A549 treated with AZD9567 at 1 μM for 4 hours (cell line): ENCODE data around the gene ULK2. TPM values are rescaled to one million over a fixed set of nuclear protein-coding genes. Genes with fewer than 3 reads are reported as not detected.

Source experiments
- total RNA-seq: library from RNA; stranded (reverse); fragments of 200-300 nt; extraction: Qiagen RNA extraction; gene quantifications from 5 replicates; pipeline ENCODE4 v1.2.3, GENCODE V29; 2022; ENCODE audit not compliant: insufficient read depth

ULK2 gene
- total RNA-seq = 12.2 to 18.3 TPM (median 14.6 TPM) in 5 replicates

DNA sequence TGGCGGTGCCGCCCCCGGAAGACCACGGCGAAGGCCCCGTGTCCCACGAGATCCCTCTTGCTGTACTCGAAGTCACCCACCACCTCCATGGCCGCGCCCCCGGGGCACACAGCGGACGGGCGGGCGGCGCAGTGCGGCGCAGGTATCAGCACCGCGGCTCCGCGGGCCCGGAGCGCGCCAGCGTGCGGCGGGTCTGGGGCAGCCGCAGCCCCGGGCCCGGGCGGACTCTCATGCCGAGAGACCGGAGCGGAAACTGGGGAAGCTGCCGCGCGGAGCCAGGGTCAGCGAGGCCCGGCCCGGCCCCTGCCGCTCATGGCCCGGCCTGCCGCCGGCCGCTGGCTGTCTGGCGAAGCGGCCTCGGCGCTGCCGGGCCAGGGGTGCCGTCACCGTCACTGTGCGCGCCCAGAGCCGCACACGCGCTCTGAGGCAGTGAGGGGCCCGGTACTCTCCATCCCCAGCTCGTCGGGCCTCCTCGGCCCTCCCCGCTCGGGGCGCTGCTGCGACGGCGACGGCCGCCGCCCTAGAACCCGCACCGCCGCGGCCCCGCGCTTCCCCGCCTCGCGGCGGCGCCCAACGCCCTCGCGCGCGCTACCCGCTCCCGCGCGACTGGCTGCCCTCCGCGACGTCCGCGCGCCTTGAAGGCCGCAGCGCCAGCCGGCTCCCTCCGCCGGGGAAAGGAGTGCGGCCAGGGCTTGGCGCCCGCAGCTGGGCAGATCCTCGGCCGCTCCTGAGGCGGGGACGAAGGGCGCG is at the start of gene ULK2:
ULK2 (minus strand) TSS at position 608 of the 750 bp plus-strand sequence; CDS start at position 89, 519 bp downstream.

DNA sequence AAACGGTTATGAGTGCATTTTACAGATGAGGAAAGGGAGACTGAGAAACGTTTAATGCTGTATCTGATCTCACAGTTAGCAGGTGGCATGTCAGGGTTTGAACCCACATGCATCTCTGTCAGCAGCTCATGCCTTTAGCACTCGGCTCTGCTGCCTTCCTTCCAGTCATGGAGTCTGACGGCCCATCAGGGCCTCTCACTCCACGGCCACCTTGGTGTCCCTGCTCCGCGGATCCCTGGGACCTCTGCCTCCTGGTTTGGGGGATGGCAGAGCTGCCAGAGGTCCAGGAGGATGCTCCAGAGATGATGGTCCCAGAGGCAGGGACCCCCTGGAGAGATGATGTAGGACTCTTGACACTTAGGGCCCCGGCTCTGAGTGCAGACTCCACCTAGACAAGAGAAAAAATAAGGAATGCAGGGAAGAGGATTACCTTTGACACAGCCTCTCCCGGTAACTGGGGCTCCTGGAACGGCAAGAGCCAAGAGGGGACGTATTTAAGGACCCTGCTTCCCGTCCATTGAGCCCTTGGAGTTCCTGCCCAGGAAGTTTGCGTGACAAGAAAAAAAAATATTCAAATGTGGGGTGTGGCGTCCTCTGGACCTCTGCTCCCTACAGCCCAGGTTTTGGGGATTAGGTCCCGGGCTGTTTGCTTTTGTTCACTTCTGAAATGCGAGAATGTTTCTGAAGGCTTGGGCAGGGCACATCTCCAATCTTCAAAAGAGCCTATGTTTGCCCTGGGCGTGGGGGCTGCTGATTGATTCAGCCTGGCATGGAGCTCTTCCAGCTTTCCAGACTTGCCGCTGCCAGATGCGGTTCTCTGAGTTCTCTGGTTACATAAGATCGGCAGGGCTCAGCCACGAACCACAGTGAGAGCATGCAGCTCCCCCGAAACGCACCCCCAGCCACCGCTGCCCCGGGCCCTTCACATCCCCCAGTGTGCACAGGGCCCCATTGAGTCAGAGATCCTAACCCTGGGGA is 119.6 kb downstream of the ULK2 start, which contains the start of gene ALDH3A1:
ALDH3A1 (minus strand) TSS at position 470 of the 978 bp plus-strand sequence. CDS start 3,169 bp downstream, outside the sequence.

Other genes with a start within 250 kb of the ULK2 start
- 155 to 179 TPM (median 178 TPM) in 5 replicates for gene ALDH3A2, start 219.2 kb downstream of the ULK2 start, total RNA-seq
- 0.05 to 0.12 TPM (median 0.07 TPM) in 4 of 5 replicates, not detected in the other for gene SLC47A2, start 151.4 kb downstream of the ULK2 start, total RNA-seq
- 757 to 1,170 TPM (median 849 TPM) in 5 replicates for gene ALDH3A1, start 119.6 kb downstream of the ULK2 start, total RNA-seq
- 20.0 to 30.0 TPM (median 23.1 TPM) in 5 replicates for gene AKAP10, start 109.9 kb upstream of the ULK2 start, total RNA-seq
- gene SPECC1, start 141.4 kb upstream of the ULK2 start, total RNA-seq = 40.6 to 74.7 TPM (median 44.3 TPM) in 5 replicates